HUDEP-2 (cell line): Measurements from ENCODE around the gene TMEM234.
A peak's percentile ranks its signal among the peaks of the same experiment; 100 is the strongest.

Experiments
- DNase-seq, 76 experiments: peaks; one replicate each; lab custom pipeline; 2025; ENCODE audit not compliant: unreplicated experiment in 76 of 76; lab: John Stamatoyannopoulos, UW

TMEM234 gene

GRCh38 chr1:32180186-32181060 lies 41.7 kb downstream of the TMEM234 start:
- DNase-seq, result peak in 34 of 76 experiments; percentile 4 to 56 (median 30)

- peak in 74 of 76 experiments; percentile 27 to 93 (median 86) for DNase-seq
These were observed 42.5 kb downstream of the TMEM234 start, which contains the start of gene TXLNA for GRCh38 chr1:32179443-32180185. Gene TXLNA, plus strand, starts transcription at chr1:32179675. Its CDS starts 671 bp downstream, at chr1:32180346.

GRCh38 chr1:32179193-32179442 lies 43.0 kb downstream of the TMEM234 start:
- DNase-seq, result no peak

DNA sequence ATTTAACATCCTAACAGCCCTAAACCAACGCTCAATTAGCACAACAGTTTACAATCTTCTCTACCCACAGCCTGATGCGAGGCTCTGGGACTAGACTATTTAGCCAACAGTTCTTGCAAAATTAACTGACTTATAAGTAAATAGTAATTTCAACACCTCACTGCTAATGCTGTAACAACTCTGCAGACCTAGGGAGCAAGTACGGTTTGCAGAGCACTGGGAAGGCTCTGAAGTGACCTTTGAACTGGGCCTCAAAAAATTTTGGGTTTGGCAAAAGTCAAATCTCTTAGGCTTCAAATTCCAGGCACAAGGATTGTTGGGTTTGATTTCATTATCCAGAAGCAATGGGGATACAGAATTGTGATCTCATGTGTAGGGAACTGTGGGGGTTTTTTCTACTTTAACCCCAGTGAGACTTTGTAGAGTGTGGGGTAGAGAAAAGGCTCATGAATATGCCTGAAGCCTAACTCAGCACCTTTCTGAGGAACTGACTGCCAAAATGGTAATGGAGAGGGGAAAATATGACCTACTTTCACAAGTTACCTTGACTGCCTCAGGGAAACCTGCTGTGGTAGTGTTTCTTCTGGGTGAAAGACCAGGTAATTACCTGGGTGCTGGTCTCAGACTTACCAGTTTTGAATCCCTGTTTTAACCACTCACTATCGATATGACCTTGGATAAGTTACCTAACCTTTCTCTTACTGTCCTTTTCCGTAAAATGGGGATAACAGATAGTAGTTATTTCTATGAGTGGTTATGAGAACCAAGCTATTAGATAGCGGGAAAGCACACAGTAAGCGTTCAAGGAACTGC lies 43.6 kb downstream of the TMEM234 start:
- DNase-seq, result no peak

GRCh38 chr1:32172621-32173245 lies 49.4 kb downstream of the TMEM234 start:
- DNase-seq, result no peak

GRCh38 chr1:32170991-32171390 lies 51.2 kb downstream of the TMEM234 start:
- no peak for DNase-seq
